HT1080 (cell line): Measurements from ENCODE around the gene BPIFB6. TPM values are rescaled to one million over a fixed set of nuclear protein-coding genes. Genes with fewer than 3 reads are reported as not detected.
"Not testable (repeated sequence)": the region's sequence is repeated elsewhere in the genome, so short reads cannot be mapped to it uniquely, and the experiment has no call there.

ENCODE experiments used
- DNase-seq: peaks from one replicate; pipeline ENCODE4 v3.0.0-alpha.2; 2015; ENCODE audit warnings: low read depth
- total RNA-seq: library from RNA; depleted of rRNA; stranded (reverse); fragments of >200 nt; shearing (Covaris generic); gene quantifications from 2 replicates; pipeline ENCODE4 v1.2.3, GENCODE V29; 2014

Gene BPIFB6
- total RNA-seq, 1 experiment from 2014 or later: not detected

- DNase-seq: no peak
Observed at GRCh38 chr20:33027769-33028751, 3.4 kb upstream of the BPIFB6 start.

GRCh38 chr20:33028875-33029274, 2.6 kb upstream of the BPIFB6 start:
- no peak for DNase-seq

GRCh38 chr20:33030076-33030475, 1.4 kb upstream of the BPIFB6 start:
- DNase-seq: no peak

- no peak for DNase-seq
Observed at GRCh38 chr20:33030569-33030968, 879 bp upstream of the BPIFB6 start.

- DNase-seq: no peak
Observed at GRCh38 chr20:33032555-33032954, 1.1 kb downstream of the BPIFB6 start.

- DNase-seq: no peak
Observed at GRCh38 chr20:33033381-33033780, 1.9 kb downstream of the BPIFB6 start.

DNA sequence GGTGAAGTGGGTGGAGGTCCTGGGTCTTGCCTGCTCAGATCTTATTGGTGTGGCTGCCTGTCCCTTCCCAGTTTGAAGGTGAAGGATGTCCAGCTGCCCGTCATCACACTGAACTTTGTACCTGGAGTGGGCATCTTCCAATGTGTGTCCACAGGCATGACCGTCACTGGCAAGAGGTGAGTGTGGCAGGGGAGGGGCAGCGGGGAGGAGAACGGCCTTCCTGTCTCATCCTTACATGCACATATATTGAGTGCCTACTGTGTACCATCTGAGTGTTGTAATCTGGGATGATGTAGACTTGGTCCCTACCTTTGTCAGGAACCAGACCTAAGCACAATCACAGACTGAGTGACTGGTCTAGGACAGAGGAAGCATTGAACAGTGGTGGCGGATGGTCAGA, 2.7 kb downstream of the BPIFB6 start:
- no peak for DNase-seq

GRCh38 chr20:33034901-33035492, 3.5 kb downstream of the BPIFB6 start:
- no peak for DNase-seq

DNA sequence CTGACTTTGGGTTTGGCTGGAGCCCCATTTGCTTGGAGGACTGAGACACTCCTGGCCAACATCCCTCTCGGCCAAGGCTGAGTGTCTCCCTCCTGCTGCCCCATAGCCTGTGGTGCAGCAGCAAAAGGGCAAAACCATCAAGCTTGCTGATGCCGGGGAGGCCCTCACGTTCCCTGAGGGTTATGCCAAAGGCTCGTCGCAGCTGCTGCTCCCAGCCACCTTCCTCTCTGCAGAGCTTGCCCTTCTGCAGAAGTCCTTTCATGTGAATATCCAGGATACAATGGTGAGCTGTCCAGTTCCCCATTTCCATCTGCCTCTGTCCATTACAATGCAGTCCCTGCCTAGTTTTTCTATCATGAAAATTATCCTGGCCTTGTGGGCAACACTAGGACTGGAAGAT, 6.0 kb downstream of the BPIFB6 start:
- no peak for DNase-seq

- no peak for DNase-seq
Observed at GRCh38 chr20:33038243-33038642, 6.8 kb downstream of the BPIFB6 start.

DNA sequence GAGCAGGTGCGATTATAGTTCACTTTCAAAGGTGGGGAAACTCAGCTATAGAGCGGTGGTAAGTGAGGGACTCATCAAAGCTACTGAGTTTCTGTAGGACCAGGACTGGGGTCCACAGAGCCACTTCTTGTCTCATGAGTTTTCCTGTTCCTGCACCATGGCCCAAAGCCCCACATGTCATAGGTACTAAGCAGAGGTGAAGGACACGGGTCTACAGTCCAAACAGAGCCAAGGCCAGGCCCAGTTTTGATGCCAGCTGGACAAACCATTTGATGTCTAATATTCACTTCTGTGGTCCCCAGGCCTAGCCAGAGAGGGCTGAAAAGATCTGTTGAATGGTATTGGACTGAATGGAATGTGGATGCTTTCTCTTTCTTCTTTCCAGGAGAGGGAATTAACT, 11.0 kb downstream of the BPIFB6 start:
- DNase-seq: no peak

DNA sequence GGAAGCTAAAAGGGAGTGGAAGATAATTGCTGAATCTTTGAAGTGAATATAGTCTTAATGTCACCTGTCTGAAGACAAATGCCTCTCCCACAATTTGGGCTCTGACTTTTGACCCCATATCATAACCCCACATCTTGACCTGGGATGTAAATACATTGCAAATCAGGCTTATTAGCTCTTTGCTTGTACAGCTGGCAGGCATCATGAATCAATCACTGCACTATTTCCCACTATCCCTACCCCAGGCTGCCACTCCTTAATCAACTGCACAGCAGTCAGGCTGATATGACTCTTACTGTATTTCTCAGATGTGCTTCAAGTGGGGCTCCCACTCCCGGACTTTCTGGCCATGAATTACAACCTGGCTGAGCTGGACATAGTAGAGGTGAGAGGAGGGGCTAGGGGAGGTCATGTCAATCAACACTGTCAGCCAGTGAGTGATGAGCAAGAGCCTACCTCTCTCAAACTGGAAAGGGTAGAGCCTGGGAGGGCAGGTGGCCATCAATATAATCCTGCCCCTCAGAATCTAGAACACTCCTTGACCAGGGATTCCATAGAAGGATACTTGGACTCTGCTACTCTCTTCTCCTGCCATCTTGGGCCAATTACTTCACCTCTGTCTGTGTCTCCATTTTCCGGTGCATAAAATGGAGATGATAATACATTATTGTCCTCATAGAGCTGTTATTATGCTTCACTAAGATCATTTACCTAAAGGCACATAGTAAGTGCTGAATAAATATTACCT, 11.7 kb downstream of the BPIFB6 start:
- no peak for DNase-seq

- no peak for DNase-seq
Observed at GRCh38 chr20:33043731-33044181, 12.3 kb downstream of the BPIFB6 start.

GRCh38 chr20:33045129-33045721, 13.8 kb downstream of the BPIFB6 start:
- not testable (repeated sequence) for DNase-seq

GRCh38 chr20:33046412-33046811, 15.0 kb downstream of the BPIFB6 start:
- DNase-seq: no peak

DNA sequence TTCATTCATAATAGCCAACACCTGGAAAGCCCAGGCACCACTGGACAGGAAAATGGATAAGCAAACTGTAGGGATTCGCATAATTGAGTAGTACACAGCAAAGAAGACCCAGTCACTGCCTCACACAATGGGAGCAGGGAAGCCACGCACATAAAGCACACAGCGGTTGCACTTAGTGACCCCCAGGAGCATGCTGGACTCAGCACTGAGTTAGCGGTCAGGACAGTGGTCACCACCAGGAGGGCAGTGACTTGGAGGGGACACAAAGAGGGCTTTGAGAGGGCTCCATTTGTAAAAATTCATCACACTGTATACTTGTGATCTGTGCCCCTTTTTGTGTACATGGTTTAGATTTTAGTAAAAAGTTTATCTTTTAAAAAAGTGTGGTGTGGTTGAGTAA, 19.9 kb downstream of the BPIFB6 start:
- DNase-seq: no peak

- DNase-seq: no peak
Observed at GRCh38 chr20:33053291-33054106, 22.1 kb downstream of the BPIFB6 start, which contains the start of gene BPIFB3. Gene BPIFB3, plus strand, starts transcription at chr20:33053903. Its CDS starts 1,533 bp downstream, at chr20:33055436.

DNA sequence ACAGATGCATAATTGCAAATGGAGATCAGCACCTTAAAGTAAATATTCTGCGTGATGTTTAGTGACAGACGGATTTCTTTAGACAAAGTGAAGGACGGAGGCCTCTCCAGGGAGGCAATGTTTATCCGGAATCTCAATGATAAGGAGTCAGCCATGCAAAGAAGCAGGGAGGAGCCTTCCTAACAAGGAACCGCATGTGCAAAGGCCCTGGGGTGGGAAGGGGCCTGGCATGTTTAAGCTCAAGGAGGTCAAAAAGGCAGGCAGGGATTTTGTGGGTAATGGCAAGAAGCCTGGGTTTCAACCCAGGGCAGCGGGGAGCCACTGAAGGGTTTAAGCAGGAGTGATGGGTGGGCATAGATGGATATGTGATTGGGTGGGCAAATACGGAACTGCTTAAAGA, 22.9 kb downstream of the BPIFB6 start:
- DNase-seq: no peak

- no peak for DNase-seq
Observed at GRCh38 chr20:33054791-33055190, 23.3 kb downstream of the BPIFB6 start.

DNA sequence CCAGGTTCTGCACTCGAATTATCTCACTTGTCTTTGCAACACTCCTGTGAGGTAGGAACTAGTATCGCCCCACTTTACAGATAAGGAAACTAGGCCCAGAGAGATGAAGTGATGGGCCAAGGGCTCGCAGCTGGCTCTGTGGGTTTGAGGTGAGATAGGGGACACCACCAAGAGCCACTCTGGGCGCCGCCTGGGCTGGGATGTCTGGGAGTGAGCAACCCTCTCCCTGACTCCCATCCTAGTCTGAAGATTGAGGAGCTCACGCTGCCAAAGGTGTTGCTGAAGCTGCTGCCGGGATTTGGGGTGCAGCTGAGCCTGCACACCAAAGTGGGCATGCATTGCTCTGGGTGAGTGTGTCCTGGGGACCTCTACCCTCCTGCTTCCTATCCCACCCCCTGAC, 27.7 kb downstream of the BPIFB6 start:
- no peak for DNase-seq
